GM19240 (cell line): ENCODE measurements around the gene BMP8B.

ENCODE experiments used
- DNase-seq: peaks from one replicate; pipeline ENCODE4 v3.0.0; 2011; ENCODE audit warnings: low spot score; ENCODE audit not compliant: insufficient read length

The BMP8B gene

DNA sequence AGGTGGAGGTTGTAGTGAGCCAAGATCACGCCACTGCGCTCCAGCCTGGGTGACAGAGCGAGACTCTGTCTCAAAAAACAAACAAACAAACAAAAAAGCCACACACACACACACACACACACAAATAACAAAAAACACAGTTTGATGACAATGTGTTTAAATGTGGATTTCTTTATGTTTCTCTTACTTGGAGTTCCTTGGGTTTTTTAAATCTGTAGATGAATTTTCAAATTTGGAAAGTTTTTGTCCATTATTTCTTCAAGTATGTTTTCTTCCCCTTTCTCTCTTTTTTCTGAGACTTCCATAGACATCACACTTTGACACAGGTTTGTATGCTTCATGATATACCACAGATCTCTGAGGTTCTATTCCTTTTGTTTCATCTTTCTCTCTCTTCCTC lies 62.1 kb downstream of the BMP8B start:
- no peak for DNase-seq

DNA sequence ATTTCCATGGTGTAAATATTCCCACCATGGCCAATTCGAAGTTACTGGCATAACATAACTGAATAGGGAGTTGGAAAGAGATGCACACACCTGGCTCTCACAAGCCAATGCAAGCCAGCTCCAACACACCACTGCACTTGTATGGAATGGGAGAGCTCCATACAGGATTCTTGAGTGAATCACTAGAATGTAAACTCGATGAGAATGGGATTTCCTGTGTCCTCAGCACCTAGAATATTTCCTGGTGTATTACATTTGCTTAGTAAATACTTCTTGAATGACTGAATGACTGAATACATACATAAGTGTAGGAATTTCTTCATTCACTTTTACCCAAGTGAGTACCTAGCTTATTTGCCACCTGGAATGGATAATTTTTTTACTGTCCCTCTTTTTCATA lies 66.2 kb downstream of the BMP8B start:
- no peak for DNase-seq

DNA sequence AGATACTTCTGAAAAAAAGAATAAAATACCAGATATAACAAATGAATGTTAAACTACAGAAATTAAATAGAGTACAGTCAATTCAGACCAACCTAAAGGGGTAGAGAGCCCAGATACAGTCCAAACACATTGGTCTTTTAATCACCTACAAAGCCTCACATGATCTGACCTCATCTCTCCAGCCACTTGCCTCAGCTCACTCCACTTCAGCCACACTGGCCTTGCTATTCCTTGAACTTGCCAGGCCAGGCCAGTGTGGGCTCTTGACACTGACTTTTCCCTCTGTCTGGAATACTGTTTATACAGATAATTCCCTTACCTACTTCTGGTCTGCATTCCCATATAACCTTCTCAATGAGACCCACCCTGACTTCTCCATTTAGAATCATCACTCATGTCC lies 67.0 kb downstream of the BMP8B start:
- DNase-seq: no peak

DNA sequence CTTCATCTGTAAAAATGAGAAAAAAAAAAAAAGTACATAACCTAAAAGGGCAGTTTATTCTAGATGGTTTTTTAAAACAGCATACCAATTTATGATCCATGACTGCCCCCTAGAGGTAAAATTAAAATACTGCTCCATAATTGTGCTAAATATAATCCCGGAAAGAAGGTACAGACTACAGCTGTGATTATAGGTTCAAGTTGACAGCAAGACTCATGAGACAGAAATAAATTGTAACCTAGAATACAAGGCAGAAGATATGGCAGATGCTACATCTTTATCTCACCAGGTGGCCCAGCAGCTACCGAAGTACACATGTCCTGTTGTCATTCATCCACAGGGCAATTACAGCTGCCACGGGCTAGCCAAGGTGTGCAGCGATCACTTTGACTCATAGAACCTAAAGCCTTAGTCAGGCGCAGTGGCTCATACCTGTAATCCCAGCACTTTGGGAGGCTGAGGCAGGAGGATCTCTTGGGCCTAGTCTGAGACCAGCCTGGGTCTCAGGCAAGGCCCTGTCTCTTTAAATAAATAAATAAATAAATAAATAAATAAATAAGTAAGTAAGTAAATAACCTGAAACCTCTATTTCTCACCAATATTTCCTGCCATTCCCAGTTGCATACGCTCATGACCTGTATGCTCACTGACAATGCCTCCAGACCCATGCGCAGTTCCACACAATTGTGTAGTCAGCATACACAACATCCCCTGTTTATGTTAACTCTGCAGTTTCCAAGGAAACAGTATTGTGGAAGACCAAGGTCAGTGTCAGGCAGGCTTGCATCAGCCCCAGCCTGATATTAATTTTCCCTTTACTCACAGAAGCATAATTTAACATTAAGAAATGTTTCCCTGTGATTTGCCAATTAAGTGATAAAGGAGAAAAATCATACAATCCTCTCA lies 68.3 kb downstream of the BMP8B start:
- no peak for DNase-seq

DNA sequence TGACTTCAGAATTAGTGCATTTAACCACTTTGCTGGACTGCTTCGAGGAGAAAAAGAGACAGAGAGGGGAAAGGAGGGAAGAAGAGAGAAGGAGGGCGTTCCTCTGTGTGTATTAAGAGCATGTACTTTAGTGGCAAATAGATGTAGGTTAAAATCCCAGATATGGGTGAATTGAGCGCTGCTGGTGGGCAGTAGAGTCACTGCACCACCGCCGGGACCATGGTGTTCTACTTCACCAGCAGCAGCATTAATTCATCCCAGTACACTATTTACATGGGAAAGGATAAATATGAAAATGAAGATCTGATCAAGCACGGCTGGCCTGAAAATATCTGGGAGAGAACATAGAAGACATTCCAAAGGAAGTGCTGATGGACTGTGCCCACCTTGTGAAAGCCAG lies 70.9 kb downstream of the BMP8B start:
- DNase-seq: no peak

DNA sequence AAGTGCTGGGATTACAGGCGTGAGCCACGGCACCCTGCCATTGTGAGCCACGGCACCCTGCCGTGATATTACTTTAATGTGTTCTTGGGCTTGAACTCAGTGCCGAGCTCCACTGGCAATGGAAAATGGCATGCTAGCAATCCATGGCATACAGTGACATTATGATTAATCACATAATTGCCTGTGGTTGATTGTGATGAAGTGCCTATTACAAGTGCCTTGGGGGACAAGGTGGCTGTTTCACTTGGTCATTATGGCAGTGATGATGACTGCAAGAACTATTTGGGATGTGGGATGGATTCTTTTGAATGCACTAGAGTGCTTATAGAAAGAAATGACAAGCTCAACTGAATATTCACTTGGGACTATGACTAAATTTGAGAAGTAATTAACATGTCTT lies 75.1 kb downstream of the BMP8B start:
- no peak for DNase-seq

DNA sequence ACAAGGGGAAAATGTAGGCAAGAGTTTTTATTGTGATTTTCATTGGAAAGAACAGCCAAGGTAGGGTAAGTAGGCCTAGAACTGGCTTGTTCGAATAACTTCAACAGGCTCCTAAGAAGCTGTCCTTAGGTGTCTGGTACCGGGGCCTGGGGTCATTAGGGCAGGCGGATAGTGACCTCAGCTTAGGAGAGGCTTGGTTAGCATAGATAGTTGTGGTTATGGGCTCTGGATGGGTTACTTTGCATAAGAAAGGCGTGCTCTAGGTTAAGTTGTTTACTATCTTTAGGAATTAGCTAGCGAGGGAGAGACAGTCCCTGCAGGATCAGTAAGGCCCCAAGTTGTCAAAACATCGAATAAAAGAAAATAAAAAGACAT lies 76.7 kb downstream of the BMP8B start:
- DNase-seq: no peak

DNA sequence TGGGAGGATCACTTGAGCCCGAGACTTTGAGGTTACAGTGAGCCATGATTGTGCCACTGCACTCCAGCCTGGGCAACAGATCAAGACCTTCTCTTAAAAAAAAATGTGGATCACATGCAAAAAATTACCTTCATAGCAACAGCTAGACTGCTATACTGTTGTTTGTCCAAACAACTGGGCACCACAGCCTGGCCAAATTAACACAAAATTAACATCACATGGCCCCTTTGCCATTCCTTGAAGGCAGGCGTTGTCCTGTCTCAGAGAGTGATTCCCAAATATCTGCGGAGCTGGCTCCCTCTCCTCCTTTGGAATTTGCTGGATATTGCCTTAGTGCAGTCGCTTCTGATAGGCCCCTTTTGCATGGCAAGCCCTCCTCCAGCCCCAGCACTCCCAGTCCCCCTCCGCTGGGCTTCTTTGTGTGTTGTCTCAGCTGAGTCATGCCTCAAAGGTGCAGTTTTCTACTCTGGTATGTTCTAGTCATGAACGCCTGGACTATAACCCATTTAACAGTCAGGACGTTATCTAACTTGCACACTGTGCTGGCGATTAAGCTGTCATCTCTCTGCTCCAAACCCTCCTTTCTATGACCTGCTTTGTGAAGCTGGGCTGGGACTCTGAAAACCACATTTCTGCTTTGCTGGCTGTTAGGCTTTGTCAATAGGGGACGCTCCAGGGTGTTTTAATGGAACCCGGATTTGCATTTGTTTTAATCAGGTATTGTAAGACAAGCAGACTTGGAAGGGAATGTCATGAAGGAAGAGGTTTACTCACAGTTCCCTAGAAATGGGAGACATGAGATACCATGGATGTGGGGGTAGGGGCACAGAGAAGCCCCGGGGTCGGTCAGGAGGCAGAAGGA lies 77.3 kb downstream of the BMP8B start:
- DNase-seq: no peak

DNA sequence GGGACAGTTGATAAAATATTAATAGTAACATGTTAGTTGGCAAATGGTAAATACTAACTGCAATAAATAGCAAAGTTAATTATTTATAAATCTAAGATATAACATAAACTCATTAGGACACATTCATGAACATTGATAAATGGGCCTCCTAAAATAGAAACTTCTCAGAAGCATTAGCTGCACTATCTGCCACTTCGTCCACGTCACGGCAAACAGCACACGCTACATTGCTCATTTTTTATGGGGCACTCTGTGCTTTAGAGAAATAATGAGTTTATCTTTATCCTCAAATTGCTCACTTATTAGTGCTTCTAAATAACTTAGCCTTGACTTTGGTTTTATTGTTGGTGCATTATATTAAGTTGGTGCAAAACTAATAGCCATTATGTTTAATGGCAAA lies 81.2 kb downstream of the BMP8B start:
- no peak for DNase-seq
